GM12891 (cell line): ENCODE results near the gene CAMK1G.

Experiments used
- POLR2AphosphoS5 ChIP-seq: IDR thresholded peaks from 2 replicates; pipeline ENCODE4 v1.6.1; 2011; ENCODE audit warnings: low read depth, low read length, control low read depth
- SPI1 ChIP-seq: IDR thresholded peaks from 2 replicates; pipeline ENCODE4 v1.6.1; 2011; ENCODE audit warnings: low read depth, low read length, control low read depth

DNA sequence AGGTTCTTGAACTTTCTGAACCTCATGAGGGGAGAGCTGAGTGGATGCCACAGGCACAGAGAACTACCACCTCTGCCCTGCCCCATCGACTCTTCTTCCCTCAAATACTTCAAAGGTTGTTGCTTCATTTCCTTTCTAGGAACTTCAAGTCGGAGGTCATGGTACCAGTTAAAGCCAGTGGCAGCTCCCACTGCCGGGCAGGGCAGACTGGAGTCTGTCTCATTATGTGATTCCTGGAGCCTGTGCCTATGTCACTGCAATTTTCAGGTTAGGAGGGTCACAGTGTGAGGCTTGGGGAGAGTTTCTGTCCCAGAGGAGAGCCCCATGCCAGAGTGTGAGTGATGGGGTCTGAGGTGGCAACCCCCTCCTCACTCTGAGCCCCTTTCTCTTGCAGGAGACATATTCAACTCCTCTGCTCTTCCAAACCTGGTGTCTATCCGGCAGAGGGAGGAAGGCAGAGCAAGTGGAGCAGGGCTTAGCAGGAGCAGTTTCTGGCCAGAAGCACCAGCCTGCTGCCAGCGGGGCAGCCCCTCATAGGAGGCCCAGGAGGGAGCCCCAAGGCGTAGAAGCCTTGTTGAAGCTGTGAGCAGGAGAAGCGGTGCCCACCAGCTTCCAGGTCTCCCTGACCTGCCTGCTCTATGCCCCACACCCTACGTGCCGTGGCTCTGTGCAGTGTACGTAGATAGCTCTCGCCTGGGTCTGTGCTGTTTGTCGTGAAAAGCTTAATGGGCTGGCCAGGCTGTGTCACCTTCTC lies 29.3 kb downstream of the CAMK1G start:
- TF ChIP-seq SPI1 (no peak), POLR2AphosphoS5 (no peak)
